ENCODE results near the gene RAPGEF5. TPM values are rescaled to one million over a fixed set of nuclear protein-coding genes. Genes with fewer than 3 reads are reported as not detected.

RAPGEF5 gene
- polyA plus RNA-seq, 1 donor, result 29.8 TPM

- WGBS (ENCODE audit: insufficient coverage, low lambda C conversion rate), result no CpG with 5 or more reads among the region's 3 CpGs
- no peak for DNase-seq
- Histone ChIP-seq H3K27me3 (ENCODE audit: control insufficient read depth, insufficient read depth, low read length) (no peaks in the 10 kb centered on the region), H3K4me3 (ENCODE audit: low read length) (no peak overlapping the region), H3K27ac (ENCODE audit: low read length) (no peak overlapping the region), H3K9me3 (ENCODE audit: control insufficient read depth, low read depth, low read length) (no peaks in the 10 kb centered on the region), H3K4me1 (ENCODE audit: control insufficient read depth, insufficient read depth, low read length) (no peaks in the 10 kb centered on the region), H3K36me3 (ENCODE audit: control insufficient read depth, insufficient read depth, low read length) (peaks cover 3% of the 10 kb centered on the region)
These were observed 146.6 kb downstream of the RAPGEF5 start for GRCh38 chr7:22210355-22210754.

GRCh38 chr7:22208799-22209198, 148.2 kb downstream of the RAPGEF5 start:
- DNase-seq, result no peak
- Histone ChIP-seq H3K36me3 (ENCODE audit: control insufficient read depth, insufficient read depth, low read length) (no peaks in the 10 kb centered on the region), H3K4me3 (ENCODE audit: low read length) (no peak overlapping the region), H3K9me3 (ENCODE audit: control insufficient read depth, low read depth, low read length) (no peaks in the 10 kb centered on the region), H3K27me3 (ENCODE audit: control insufficient read depth, insufficient read depth, low read length) (no peaks in the 10 kb centered on the region), H3K27ac (ENCODE audit: low read length) (no peak overlapping the region), H3K4me1 (ENCODE audit: control insufficient read depth, insufficient read depth, low read length) (no peaks in the 10 kb centered on the region)
- WGBS (ENCODE audit: insufficient coverage, low lambda C conversion rate), result 60% methylated on average over 1 of the region's 2 CpGs

- no peaks in the 10 kb centered on the region for H3K9me3 ChIP-seq (ENCODE audit: control insufficient read depth, low read depth, low read length)
- no peak overlapping the region for H3K27ac ChIP-seq (ENCODE audit: low read length)
- H3K36me3 ChIP-seq (ENCODE audit: control insufficient read depth, insufficient read depth, low read length), result peaks cover 5% of the 10 kb centered on the region
- no peaks in the 10 kb centered on the region for H3K27me3 ChIP-seq (ENCODE audit: control insufficient read depth, insufficient read depth, low read length)
- H3K4me1 ChIP-seq (ENCODE audit: control insufficient read depth, insufficient read depth, low read length), result no peaks in the 10 kb centered on the region
- 89% methylated on average over 1 of the region's 1 CpG for WGBS (ENCODE audit: insufficient coverage, low lambda C conversion rate)
- H3K4me3 ChIP-seq (ENCODE audit: low read length), result no peak overlapping the region
- DNase-seq, result no peak
These were observed 149.2 kb downstream of the RAPGEF5 start for GRCh38 chr7:22207724-22208225.

GRCh38 chr7:22205631-22206030, 151.3 kb downstream of the RAPGEF5 start:
- Histone ChIP-seq H3K27me3 (ENCODE audit: control insufficient read depth, insufficient read depth, low read length) (no peaks in the 10 kb centered on the region), H3K4me1 (ENCODE audit: control insufficient read depth, insufficient read depth, low read length) (peaks cover 2% of the 10 kb centered on the region), H3K36me3 (ENCODE audit: control insufficient read depth, insufficient read depth, low read length) (peaks cover 5% of the 10 kb centered on the region), H3K9me3 (ENCODE audit: control insufficient read depth, low read depth, low read length) (no peaks in the 10 kb centered on the region), H3K27ac (ENCODE audit: low read length) (no peak overlapping the region), H3K4me3 (ENCODE audit: low read length) (no peak overlapping the region)
- DNase-seq, result no peak

GRCh38 chr7:22204312-22204711, 152.6 kb downstream of the RAPGEF5 start:
- no peak for DNase-seq
- WGBS (ENCODE audit: insufficient coverage, low lambda C conversion rate), result 100% methylated on average over 1 of the region's 4 CpGs
- Histone ChIP-seq H3K27me3 (ENCODE audit: control insufficient read depth, insufficient read depth, low read length) (no peaks in the 10 kb centered on the region), H3K4me3 (ENCODE audit: low read length) (no peak overlapping the region), H3K9me3 (ENCODE audit: control insufficient read depth, low read depth, low read length) (no peaks in the 10 kb centered on the region), H3K27ac (ENCODE audit: low read length) (no peak overlapping the region), H3K36me3 (ENCODE audit: control insufficient read depth, insufficient read depth, low read length) (peaks cover 5% of the 10 kb centered on the region), H3K4me1 (ENCODE audit: control insufficient read depth, insufficient read depth, low read length) (peaks cover 2% of the 10 kb centered on the region)

- no peak overlapping the region for H3K27ac ChIP-seq (ENCODE audit: low read length)
- no peak for DNase-seq
- no peaks in the 10 kb centered on the region for H3K27me3 ChIP-seq (ENCODE audit: control insufficient read depth, insufficient read depth, low read length)
- H3K9me3 ChIP-seq (ENCODE audit: control insufficient read depth, low read depth, low read length), result no peaks in the 10 kb centered on the region
- no CpG with 5 or more reads among the region's 1 CpG for WGBS (ENCODE audit: insufficient coverage, low lambda C conversion rate)
- H3K4me1 ChIP-seq (ENCODE audit: control insufficient read depth, insufficient read depth, low read length), result peaks cover 2% of the 10 kb centered on the region
- peaks cover 8% of the 10 kb centered on the region for H3K36me3 ChIP-seq (ENCODE audit: control insufficient read depth, insufficient read depth, low read length)
- H3K4me3 ChIP-seq (ENCODE audit: low read length), result no peak overlapping the region
These were observed 154.8 kb downstream of the RAPGEF5 start for GRCh38 chr7:22202141-22202540.

GRCh38 chr7:22201186-22201880, 155.6 kb downstream of the RAPGEF5 start:
- Histone ChIP-seq H3K27me3 (ENCODE audit: control insufficient read depth, insufficient read depth, low read length) (no peaks in the 10 kb centered on the region), H3K36me3 (ENCODE audit: control insufficient read depth, insufficient read depth, low read length) (peaks cover 8% of the 10 kb centered on the region), H3K4me1 (ENCODE audit: control insufficient read depth, insufficient read depth, low read length) (peaks cover 2% of the 10 kb centered on the region), H3K27ac (ENCODE audit: low read length) (no peak overlapping the region), H3K4me3 (ENCODE audit: low read length) (no peak overlapping the region), H3K9me3 (ENCODE audit: control insufficient read depth, low read depth, low read length) (no peaks in the 10 kb centered on the region)
- peak in 1 of 2 donors; percentile 35 for DNase-seq
- WGBS (ENCODE audit: insufficient coverage, low lambda C conversion rate), result no CpG with 5 or more reads among the region's 4 CpGs

- DNase-seq, result no peak
- H3K27me3 ChIP-seq (ENCODE audit: control insufficient read depth, insufficient read depth, low read length), result no peaks in the 10 kb centered on the region
- peaks cover 2% of the 10 kb centered on the region for H3K4me1 ChIP-seq (ENCODE audit: control insufficient read depth, insufficient read depth, low read length)
- H3K9me3 ChIP-seq (ENCODE audit: control insufficient read depth, low read depth, low read length), result no peaks in the 10 kb centered on the region
- H3K36me3 ChIP-seq (ENCODE audit: control insufficient read depth, insufficient read depth, low read length), result peaks cover 8% of the 10 kb centered on the region
- H3K27ac ChIP-seq (ENCODE audit: low read length), result no peak overlapping the region
- no peak overlapping the region for H3K4me3 ChIP-seq (ENCODE audit: low read length)
These were observed 156.2 kb downstream of the RAPGEF5 start for GRCh38 chr7:22200777-22201176.

- no peaks in the 10 kb centered on the region for H3K9me3 ChIP-seq (ENCODE audit: control insufficient read depth, low read depth, low read length)
- peaks cover 2% of the 10 kb centered on the region for H3K4me1 ChIP-seq (ENCODE audit: control insufficient read depth, insufficient read depth, low read length)
- no peak overlapping the region for H3K27ac ChIP-seq (ENCODE audit: low read length)
- 100% methylated on average over 3 of the region's 4 CpGs for WGBS (ENCODE audit: insufficient coverage, low lambda C conversion rate)
- peaks cover 8% of the 10 kb centered on the region for H3K36me3 ChIP-seq (ENCODE audit: control insufficient read depth, insufficient read depth, low read length)
- no peak for DNase-seq
- no peak overlapping the region for H3K4me3 ChIP-seq (ENCODE audit: low read length)
- no peaks in the 10 kb centered on the region for H3K27me3 ChIP-seq (ENCODE audit: control insufficient read depth, insufficient read depth, low read length)
These were observed 156.7 kb downstream of the RAPGEF5 start for GRCh38 chr7:22200238-22200637.

GRCh38 chr7:22197376-22197775, 159.6 kb downstream of the RAPGEF5 start:
- Histone ChIP-seq H3K4me3 (ENCODE audit: low read length) (no peak overlapping the region), H3K9me3 (ENCODE audit: control insufficient read depth, low read depth, low read length) (no peaks in the 10 kb centered on the region), H3K36me3 (ENCODE audit: control insufficient read depth, insufficient read depth, low read length) (peaks cover 22% of the 10 kb centered on the region), H3K27ac (ENCODE audit: low read length) (no peak overlapping the region), H3K27me3 (ENCODE audit: control insufficient read depth, insufficient read depth, low read length) (no peaks in the 10 kb centered on the region), H3K4me1 (ENCODE audit: control insufficient read depth, insufficient read depth, low read length) (peaks cover 2% of the 10 kb centered on the region)
- no peak for DNase-seq
- WGBS (ENCODE audit: insufficient coverage, low lambda C conversion rate), result no CpG with 5 or more reads among the region's 3 CpGs

GRCh38 chr7:22196429-22196828, 160.5 kb downstream of the RAPGEF5 start:
- Histone ChIP-seq H3K9me3 (ENCODE audit: control insufficient read depth, low read depth, low read length) (no peaks in the 10 kb centered on the region), H3K4me1 (ENCODE audit: control insufficient read depth, insufficient read depth, low read length) (peaks cover 2% of the 10 kb centered on the region), H3K27ac (ENCODE audit: low read length) (no peak overlapping the region), H3K4me3 (ENCODE audit: low read length) (no peak overlapping the region), H3K36me3 (ENCODE audit: control insufficient read depth, insufficient read depth, low read length) (peaks cover 25% of the 10 kb centered on the region), H3K27me3 (ENCODE audit: control insufficient read depth, insufficient read depth, low read length) (no peaks in the 10 kb centered on the region)
- no peak for DNase-seq
- 13% methylated on average over 1 of the region's 6 CpGs for WGBS (ENCODE audit: insufficient coverage, low lambda C conversion rate)

Measured in large intestine (tissue), 3 donors.